ENCODE data around the gene CYREN. TPM values are rescaled to one million over a fixed set of nuclear protein-coding genes. Genes with fewer than 3 reads are reported as not detected.
A peak's percentile ranks its signal among the peaks of the same experiment; 100 is the strongest.
"Not testable (repeated sequence)": the region's sequence is repeated elsewhere in the genome, so short reads cannot be mapped to it uniquely, and the experiment has no call there.

CYREN gene
- total RNA-seq, 2 donors from 2014 or later, result 33.4 to 44.5 TPM

DNA sequence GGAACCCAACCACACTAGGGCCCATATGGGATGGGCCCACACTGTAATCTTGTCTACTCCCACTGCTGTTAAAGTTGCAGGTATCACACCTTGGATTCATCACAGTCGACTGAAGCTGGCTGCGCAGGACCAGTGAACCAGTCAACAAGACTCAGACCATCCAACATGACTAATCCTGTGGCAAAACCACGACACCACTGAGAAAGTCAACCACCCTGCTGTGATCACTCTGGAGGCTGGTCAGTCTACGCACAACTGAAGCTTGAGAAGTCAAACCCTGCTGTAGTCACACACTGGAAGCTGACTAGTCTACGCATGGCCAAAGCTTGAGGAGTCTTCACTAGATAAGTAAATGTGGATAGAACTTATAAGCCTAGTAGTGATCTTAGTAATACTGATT, 9.6 kb upstream of the CYREN start:
- Mint-ChIP-seq H3K4me3 (no peak overlapping the region), H3K4me1 (ENCODE audit: low read depth) (peaks cover 6% of the 10 kb centered on the region), H3K27ac (no peak overlapping the region), H3K27me3 (ENCODE audit: low read depth) (no peaks in the 10 kb centered on the region), H3K9me3 (peaks cover 12 to 13% of the 10 kb centered on the region in 2 donors), H3K36me3 (ENCODE audit: insufficient read depth in 2 of 2) (peaks cover 29 to 44% of the 10 kb centered on the region in 2 donors)
- ATAC-seq (replicated peaks in 1 of 2), result peak; percentile 80 to 81
- peak in 1 of 2 donors; percentile 48 for DNase-seq

DNA sequence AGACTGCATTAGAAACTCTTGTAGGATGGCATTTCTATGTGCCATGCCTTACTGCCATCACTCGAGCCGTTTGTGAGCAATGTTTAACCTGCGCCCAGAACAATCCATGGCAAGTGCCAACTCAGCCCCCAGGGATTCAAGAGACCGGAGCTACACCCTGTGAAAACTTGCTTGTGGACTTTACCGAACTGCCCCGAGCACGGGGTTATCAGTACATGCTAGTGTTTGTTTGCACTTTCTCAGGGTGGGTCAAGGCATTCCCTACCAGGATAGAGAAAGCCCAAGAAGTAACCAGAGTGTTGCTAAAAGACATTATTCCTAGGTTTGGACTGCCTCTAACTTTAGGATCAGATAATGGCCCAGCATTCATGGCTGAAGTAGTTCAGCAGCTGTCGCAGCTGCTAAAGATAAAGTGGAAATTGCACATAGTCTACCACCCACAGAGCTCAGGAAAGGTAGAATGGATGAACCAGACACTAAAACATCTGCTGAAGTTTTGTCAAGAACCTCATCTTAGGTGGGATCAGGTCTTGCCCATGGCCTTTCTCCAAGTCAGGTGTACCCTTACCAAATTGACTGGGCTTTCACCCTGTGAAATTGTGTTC, 8.9 kb upstream of the CYREN start:
- Mint-ChIP-seq H3K4me1 (ENCODE audit: low read depth) (peaks cover 6% of the 10 kb centered on the region), H3K36me3 (ENCODE audit: insufficient read depth in 2 of 2) (peaks cover 28 to 41% of the 10 kb centered on the region in 2 donors)

DNA sequence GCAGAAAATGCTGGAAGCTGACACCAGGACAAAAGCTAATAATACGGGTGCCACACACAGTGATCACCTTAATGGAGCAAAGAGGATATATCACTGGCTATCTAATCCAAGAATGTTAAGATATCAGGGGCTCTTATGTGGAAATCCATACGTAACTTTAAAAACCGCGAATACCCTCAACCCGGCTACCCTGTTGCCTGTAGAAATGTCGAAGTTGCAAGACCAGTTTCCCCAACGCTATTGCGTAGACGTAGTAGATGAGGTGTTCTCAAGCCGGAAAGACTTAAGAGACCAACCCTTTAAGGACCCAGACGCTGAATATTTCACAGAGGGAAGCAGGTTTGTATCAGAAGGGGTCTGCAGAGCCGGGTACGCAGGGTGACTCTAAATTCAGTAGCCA, 7.9 kb upstream of the CYREN start:
- Mint-ChIP-seq H3K27ac (no peak overlapping the region), H3K27me3 (ENCODE audit: low read depth) (no peaks in the 10 kb centered on the region), H3K9me3 (peaks cover 12 to 13% of the 10 kb centered on the region in 2 donors), H3K4me1 (ENCODE audit: low read depth) (peaks cover 6% of the 10 kb centered on the region), H3K4me3 (no peak overlapping the region), H3K36me3 (ENCODE audit: insufficient read depth in 2 of 2) (peaks cover 24 to 32% of the 10 kb centered on the region in 2 donors)
- DNase-seq, result no peak
- no peak for ATAC-seq (replicated peaks in 1 of 2)

More for the DNA sequence above, 8.9 kb upstream of the CYREN start:
- Mint-ChIP-seq H3K27me3 (ENCODE audit: low read depth) (no peaks in the 10 kb centered on the region), H3K27ac (no peak overlapping the region), H3K9me3 (peaks cover 12 to 13% of the 10 kb centered on the region in 2 donors), H3K4me3 (no peak overlapping the region)
- DNase-seq (no peak), ATAC-seq (replicated peaks in 1 of 2) (no peak)

DNA sequence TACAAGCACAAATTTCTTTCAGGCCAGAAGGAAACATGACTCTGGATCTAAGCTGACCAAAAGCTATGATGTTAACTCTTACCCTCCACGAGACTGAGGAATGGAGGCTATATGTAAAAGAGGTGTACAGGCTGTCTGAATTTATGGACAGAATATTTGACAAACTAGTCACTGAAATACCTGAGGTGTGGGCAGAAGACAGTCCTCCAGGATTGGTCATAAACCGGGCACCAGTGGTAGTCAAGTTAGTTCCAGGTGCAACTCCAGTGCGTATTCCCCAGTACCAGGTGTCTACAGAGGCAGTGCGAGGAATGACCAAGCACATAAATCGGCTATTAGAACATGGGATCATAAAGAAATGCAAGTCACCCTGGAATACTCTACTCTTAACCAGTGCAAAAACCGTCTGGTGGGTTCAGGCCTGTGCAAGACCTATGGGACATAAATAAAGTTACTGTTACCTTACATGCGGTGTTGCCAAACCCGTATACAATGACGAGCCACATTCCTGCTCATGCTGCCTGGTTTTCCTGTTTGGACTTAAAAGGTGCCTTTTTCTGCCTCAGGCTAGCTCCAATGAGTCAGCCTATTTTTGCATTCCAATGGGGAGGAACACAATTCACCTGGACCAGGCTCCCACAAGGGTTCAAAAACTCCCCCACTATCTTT, 6.7 kb upstream of the CYREN start:
- no peak for ATAC-seq (replicated peaks in 1 of 2)
- DNase-seq, result no peak
- peaks cover 11 to 13% of the 10 kb centered on the region in 2 donors for H3K9me3 Mint-ChIP-seq
- no peak overlapping the region for H3K4me3 Mint-ChIP-seq
- H3K36me3 Mint-ChIP-seq (ENCODE audit: insufficient read depth in 2 of 2), result peaks cover 18 to 23% of the 10 kb centered on the region in 2 donors
- H3K27me3 Mint-ChIP-seq (ENCODE audit: low read depth), result no peaks in the 10 kb centered on the region
- peaks cover 8% of the 10 kb centered on the region for H3K4me1 Mint-ChIP-seq (ENCODE audit: low read depth)
- no peak overlapping the region for H3K27ac Mint-ChIP-seq

DNA sequence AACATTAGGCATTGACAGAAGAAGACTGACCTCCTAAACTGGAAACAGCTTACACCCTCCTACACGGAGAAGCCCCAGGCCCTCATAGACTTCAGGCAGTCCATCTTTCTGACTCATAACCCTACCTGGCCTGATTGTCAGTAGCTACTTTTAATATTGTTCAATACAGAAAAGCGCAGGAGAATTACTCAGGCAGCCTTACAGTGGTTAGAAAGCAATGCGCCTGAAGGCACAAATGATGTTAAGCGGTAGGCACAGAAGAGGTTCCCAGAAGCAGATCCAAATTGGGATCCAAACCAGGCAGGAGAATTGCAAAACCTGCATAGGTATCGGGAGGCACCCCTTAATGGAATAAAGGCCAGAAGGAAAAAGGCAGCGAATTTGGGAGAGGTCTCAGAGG, 5.4 kb upstream of the CYREN start:
- Mint-ChIP-seq H3K27me3 (ENCODE audit: low read depth) (no peaks in the 10 kb centered on the region), H3K36me3 (ENCODE audit: insufficient read depth in 2 of 2) (peaks cover 11 to 13% of the 10 kb centered on the region in 2 donors), H3K27ac (no peak overlapping the region), H3K4me1 (ENCODE audit: low read depth) (peaks cover 19% of the 10 kb centered on the region), H3K4me3 (no peak overlapping the region), H3K9me3 (peaks cover 6 to 7% of the 10 kb centered on the region in 2 donors)
- no peak for DNase-seq
- ATAC-seq (replicated peaks in 1 of 2), result no peak

DNA sequence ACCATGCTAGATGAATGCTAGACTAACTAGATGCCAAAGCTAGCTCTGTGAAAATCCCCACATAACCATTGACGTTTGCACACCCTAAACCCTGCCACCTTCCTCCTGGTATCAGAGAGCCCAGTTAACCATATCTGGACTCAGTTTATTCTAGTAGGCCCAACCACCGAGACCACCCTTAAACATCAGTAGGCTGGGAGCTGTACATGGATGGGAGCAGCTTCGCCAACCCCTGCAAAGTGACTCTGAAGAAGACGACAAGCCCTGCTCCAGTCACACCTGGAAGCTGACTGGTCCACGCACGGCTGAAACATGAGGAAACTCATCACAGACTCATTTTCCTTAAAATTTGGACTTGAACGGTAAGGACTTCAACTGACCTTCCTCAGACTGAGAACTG, 4.4 kb upstream of the CYREN start:
- ATAC-seq (replicated peaks in 1 of 2), result no peak
- no peak for DNase-seq
- Mint-ChIP-seq H3K9me3 (peaks cover 4 to 5% of the 10 kb centered on the region in 2 donors), H3K27me3 (ENCODE audit: low read depth) (no peaks in the 10 kb centered on the region), H3K4me3 (no peak overlapping the region), H3K27ac (no peak overlapping the region), H3K36me3 (ENCODE audit: insufficient read depth in 2 of 2) (peaks cover 6 to 7% of the 10 kb centered on the region in 2 donors), H3K4me1 (ENCODE audit: low read depth) (peaks cover 17% of the 10 kb centered on the region)

DNA sequence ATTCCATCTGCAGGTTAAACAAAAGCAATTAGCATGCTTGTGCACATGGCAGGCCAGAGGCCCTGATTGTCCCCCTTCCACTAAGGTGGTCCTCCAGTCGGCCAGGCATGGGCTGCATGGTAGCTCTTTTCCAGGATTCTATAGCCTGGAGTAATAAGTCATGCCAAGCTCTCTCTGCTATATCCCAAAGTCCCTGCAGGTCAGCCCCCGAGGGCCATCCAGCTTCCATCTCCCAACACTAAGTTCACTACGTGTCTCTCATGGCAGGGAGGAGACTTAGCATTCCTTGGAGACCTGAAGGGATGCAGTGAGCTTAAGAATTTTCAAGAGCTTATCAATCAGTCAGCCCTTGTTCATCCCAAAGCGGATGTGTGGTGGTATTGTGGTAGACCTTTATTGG, 3.4 kb upstream of the CYREN start:
- H3K36me3 Mint-ChIP-seq (ENCODE audit: insufficient read depth in 2 of 2); H3K4me3 Mint-ChIP-seq; H3K27ac Mint-ChIP-seq; H3K9me3 Mint-ChIP-seq; H3K27me3 Mint-ChIP-seq (ENCODE audit: low read depth); DNase-seq; ATAC-seq (replicated peaks in 1 of 2): not testable (repeated sequence)
- H3K4me1 Mint-ChIP-seq (ENCODE audit: low read depth), result peaks cover 26% of the 10 kb centered on the region

DNA sequence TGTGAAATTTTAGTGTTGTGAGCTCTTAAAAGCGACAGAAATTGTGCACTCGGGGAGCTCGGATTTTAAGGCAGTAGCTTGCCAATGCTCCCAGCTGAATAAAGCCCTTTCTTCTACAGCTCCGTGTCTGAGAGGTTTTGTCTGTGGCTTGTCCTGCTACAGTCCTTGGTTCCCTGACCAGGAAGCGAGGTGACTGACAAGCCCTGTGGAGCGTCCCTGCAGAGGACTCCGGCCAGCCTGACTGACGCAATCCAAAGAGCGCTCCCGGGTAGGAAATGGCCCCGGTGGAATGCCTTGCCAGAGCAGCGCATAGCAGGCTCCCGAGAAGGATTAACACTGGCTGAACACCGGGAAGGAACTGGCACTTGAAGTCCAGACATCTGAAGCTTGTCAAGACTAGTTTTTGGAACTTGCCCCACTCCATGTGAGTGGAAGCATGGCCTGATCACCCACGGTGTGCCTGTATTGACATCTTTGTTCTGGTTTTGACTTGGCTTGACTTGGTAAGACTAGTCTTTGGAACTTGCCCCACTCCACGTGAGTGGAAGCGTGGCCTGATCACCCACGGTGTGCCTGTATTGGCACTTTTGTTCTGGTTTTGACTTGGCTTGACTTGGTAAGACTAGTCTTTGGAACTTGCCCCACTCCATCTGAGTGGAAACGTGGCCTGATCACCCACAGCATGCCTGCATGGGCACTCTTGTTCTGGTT, 1.2 kb upstream of the CYREN start:
- DNase-seq, result peak in 1 of 2 donors; percentile 37
- Mint-ChIP-seq H3K27ac (peak overlapping the region; percentile 52), H3K4me1 (ENCODE audit: low read depth) (peaks cover 45% of the 10 kb centered on the region), H3K4me3 (peak overlapping the region; percentile 64 to 93), H3K36me3 (ENCODE audit: insufficient read depth in 2 of 2) (peaks cover 3 to 13% of the 10 kb centered on the region in 2 donors)
- H3K27me3 Mint-ChIP-seq (ENCODE audit: low read depth); ATAC-seq (replicated peaks in 1 of 2); H3K9me3 Mint-ChIP-seq: not testable (repeated sequence)

DNA sequence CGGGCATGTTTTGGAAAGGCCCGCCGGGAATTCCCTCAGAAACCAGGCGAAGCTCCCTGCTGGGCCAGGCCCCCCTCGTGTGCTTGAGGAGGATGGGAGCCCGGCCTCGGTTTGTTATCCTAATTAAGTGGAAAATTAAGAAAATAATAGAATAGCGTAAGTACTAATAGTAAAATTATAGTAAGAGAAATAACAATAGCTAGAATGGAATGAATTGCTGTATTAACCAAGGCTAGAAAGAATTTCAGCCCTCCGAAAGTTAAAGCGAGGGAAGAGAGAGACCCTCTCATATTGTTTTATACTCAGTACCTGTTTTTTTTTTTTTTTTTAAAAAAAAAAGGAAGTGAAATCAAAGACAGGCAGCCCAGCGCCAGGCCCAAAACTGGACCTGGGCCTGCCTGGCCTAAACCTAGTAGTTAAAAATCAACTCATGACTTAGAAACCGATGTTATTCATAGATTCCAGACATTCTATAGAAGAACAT, 533 bp upstream of the CYREN start:
- Mint-ChIP-seq H3K4me3 (peak overlapping the region; percentile 93 to 94), H3K27ac (peak overlapping the region; percentile 96), H3K4me1 (ENCODE audit: low read depth) (peaks cover 50% of the 10 kb centered on the region), H3K36me3 (ENCODE audit: insufficient read depth in 2 of 2) (peaks cover 3 to 13% of the 10 kb centered on the region in 2 donors)
- ATAC-seq (replicated peaks in 1 of 2); H3K9me3 Mint-ChIP-seq; H3K27me3 Mint-ChIP-seq (ENCODE audit: low read depth); DNase-seq: not testable (repeated sequence)

DNA sequence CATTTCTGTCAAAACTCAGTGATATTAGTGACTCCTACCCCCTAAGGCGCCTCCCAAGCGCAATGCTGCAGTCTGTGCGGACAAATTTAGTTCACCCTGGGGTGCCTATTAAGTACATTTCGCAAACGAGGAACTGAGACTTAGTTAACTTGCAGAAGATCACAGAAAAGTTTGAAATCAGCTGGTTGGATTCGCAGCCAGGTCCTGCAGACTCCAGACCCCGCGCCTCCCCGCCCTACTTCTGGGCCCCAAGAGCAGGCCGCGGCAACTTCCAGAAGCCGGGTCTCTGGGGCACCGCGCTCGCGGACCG, 588 bp downstream of the CYREN start:
- DNase-seq (no peak), ATAC-seq (replicated peaks in 1 of 2) (no peak)
- H3K36me3 Mint-ChIP-seq (ENCODE audit: insufficient read depth in 2 of 2), result peaks cover 3 to 14% of the 10 kb centered on the region in 2 donors
- no peaks in the 10 kb centered on the region for H3K9me3 Mint-ChIP-seq
- H3K27me3 Mint-ChIP-seq (ENCODE audit: low read depth), result no peaks in the 10 kb centered on the region
- peak overlapping the region; percentile 92 for H3K27ac Mint-ChIP-seq
- H3K4me1 Mint-ChIP-seq (ENCODE audit: low read depth), result peaks cover 50% of the 10 kb centered on the region
- peak overlapping the region; percentile 86 to 93 for H3K4me3 Mint-ChIP-seq

DNA sequence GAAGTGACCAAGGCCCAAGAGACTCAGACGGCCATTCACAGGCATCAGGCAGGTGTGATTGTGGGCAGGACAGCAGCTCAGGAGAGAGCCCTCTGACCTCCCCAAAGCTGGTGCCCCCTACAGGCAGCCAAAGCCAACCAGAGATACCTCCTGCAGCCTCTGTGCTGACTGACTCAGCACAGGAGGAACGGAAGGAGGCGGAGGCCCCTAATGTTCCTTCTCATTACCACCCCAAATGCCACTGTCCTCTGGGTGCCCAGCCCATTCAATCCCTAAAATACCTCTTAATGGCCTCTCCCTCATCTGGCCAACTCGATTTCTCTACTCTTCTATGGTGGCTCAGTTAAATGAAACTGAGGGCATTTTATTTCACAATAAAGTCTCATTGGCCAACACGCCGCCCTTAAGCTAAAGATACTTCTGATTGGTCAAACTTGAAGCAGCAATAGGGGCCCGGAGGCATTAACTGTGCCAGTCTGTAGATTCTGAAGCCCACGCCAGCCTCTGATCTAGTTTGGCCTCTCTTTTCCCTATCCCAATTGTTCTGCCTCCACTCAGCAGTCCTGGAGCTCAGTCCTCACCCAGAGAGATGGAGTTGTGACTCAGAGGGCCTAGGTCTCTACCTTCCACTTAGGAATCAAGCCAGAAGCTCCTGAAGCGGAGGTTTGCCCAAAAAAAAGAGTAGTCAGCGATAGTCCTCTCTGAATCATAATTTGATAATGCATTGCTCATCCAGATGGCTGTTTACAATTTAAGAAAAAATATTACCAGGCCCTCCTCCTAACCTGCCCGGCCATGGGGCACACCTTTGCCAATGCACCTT, 1.2 kb downstream of the CYREN start:
- Mint-ChIP-seq H3K4me1 (ENCODE audit: low read depth) (peaks cover 50% of the 10 kb centered on the region), H3K9me3 (no peaks in the 10 kb centered on the region), H3K36me3 (ENCODE audit: insufficient read depth in 2 of 2) (peaks cover 3 to 14% of the 10 kb centered on the region in 2 donors), H3K4me3 (peak overlapping the region; percentile 86 to 93), H3K27me3 (ENCODE audit: low read depth) (no peaks in the 10 kb centered on the region), H3K27ac (peak overlapping the region; percentile 92)
- peak; percentile 39 to 58 for ATAC-seq (replicated peaks in 1 of 2)
- DNase-seq, result peak; percentile 75 to 79

DNA sequence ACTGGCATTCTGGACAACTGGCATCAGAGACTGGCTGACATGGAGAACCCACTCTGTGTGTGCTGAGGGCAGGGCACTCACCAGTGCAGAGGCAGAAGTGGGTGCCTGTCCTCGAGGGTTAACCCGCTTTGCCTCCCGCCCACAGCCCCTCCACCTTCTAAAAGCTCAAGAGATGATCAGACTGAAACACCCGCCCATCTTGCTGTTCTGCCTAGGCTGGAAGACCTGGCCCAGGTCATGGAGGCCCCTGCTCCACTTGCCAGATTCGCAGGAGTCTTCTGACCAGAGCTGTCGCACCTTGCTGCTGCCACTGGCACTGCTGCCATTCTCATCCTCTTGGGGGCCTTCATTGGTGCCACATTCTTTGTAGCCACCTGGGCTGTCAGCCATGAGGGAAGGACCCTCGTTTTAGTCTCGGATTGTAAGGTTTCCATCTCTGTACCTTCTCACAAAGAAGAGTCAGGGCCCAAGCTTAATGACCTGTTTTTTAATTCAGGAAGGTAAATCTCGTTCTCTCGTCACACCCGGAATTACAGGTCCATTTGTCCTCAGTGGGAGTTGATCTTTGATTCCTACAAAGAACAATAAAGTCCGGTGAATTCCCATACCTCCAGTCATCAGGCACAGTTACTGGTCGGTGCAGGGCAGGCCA, 1.9 kb downstream of the CYREN start:
- DNase-seq (no peak), ATAC-seq (replicated peaks in 1 of 2) (no peak)
- no peaks in the 10 kb centered on the region for H3K27me3 Mint-ChIP-seq (ENCODE audit: low read depth)
- peak overlapping the region; percentile 92 for H3K27ac Mint-ChIP-seq
- H3K9me3 Mint-ChIP-seq, result no peaks in the 10 kb centered on the region
- H3K4me3 Mint-ChIP-seq, result peak overlapping the region; percentile 86 to 93
- H3K4me1 Mint-ChIP-seq (ENCODE audit: low read depth), result peaks cover 55% of the 10 kb centered on the region
- H3K36me3 Mint-ChIP-seq (ENCODE audit: insufficient read depth in 2 of 2), result peaks cover 3 to 14% of the 10 kb centered on the region in 2 donors

All from activated T-cell treated with anti-CD3 and anti-CD28 coated beads, Interleukin-2, amount 50 U/mL, for 72 hours (primary cell).